GM21360 (cell line): ENCODE data around the gene SDK1.
"Not testable (repeated sequence)": the region's sequence is repeated elsewhere in the genome, so short reads cannot be mapped to it uniquely, and the experiment has no call there.

Experiments
- ATAC-seq: cut with Tn5 transposase; IDR thresholded peaks from one replicate; pipeline ENCODE4 v1.9.1; 2021; ENCODE audit warnings: mild to moderate bottlenecking, moderate library complexity; ENCODE audit not compliant: unreplicated experiment

The SDK1 gene

DNA sequence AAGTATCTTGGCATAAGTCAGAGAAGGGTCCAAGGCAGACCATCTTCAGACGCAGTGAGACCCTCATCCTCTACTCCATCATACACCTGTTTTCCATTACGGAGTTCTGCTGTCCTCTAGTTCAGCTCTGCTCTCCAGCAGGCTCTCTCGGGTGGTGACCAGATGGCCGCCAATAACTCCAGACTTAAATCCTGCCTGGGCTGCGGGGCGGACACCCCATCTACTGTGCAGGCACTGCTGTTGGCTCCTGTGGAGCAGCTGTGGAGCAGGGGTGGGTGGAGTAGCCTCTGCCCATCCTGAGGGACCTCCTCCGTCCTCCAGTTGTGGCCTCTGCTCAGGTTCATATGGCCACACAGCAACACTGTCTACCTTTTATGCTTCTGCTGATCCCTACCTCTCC, 608.1 kb downstream of the SDK1 start:
- no peak for ATAC-seq

DNA sequence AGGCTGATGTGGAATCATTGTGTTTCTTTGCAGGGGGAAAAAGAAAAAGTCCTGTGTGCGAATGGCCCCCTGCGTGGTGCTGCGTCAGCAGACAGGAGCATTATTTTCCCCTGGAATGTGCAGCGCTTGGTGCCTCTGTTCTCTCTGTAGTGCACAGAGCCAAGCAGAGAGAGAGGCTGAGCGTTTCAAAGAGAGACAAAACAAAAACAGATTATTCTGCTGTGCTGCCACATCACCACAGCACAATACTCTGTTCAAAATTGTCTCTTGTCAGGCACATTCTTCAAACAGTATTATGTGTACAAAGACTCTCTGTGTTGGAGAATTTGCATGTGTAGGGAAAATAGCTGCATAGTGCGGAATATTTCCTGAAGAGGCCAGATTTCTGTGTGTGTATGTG, 609.0 kb downstream of the SDK1 start:
- ATAC-seq: no peak

DNA sequence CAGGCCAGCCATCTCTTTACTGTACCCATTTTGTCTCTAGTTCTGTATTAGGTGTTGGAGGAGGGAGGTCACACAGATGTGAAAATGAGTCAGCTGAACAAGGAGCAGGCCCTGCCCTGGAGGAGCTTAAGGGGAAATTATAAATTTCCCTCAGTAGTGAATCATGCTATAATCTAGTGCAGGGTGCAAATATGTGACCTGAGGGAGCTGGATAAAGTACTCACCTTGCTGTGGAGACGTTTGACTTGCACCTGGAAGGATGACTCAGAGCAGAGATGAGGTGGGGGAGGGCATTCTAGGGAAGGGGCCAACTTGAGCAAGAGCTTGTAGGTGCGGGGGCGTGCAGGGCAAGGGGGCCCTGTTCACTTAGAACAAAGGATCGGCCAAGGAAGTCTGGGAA, 610.6 kb downstream of the SDK1 start:
- no peak for ATAC-seq

DNA sequence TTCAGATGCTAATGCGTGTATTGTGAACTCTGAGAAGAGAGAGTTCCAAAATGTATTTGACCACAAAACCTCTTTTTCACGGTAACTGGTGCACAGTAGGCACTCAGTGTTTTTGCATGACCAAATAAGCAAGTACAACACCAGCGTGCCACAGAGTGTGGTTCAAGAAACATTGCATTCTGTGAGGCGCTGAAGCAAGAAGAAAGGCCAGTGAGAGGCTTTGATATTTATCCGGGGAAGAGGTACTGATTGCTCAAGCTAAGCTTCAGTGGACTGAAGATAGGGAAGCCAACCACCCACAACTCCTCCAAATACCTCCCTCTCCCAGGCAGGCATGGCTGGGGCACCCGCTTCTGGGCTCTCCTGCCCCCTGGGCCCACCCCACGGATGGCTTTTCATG, 611.2 kb downstream of the SDK1 start:
- ATAC-seq: no peak

DNA sequence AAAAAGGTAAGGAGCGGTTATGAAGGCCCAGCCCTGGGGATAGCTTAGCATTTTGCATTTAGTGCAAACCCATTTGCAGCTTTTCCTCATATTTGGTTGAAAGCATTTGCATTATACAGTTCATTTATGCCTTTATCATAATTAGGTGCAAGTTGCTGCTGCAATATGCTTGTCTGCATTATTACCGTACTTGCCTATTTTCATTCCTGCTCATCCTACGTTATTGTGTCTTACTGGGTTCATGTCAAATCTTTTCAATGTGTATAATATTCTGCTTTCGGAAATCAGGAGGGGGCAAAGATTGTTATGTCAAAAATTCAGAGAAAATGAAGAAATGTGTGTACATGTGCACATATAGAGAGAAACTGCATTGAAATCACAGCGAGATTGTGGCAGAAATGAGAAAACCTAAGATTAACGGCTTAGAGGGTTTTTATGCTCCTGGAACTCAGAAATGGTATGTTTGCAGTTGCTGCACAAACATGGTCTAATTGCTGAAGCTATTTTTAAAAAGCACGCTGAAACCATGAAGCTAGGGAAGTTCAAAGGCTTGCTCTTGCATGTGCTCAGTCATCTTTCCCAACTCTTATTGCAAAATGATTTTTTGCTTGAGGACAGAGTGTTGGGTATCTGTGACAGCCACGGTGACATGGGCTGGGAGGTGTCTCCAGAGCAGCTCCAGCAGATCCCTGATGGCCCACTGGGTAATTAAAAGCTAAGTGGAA, 613.2 kb downstream of the SDK1 start:
- ATAC-seq: no peak

DNA sequence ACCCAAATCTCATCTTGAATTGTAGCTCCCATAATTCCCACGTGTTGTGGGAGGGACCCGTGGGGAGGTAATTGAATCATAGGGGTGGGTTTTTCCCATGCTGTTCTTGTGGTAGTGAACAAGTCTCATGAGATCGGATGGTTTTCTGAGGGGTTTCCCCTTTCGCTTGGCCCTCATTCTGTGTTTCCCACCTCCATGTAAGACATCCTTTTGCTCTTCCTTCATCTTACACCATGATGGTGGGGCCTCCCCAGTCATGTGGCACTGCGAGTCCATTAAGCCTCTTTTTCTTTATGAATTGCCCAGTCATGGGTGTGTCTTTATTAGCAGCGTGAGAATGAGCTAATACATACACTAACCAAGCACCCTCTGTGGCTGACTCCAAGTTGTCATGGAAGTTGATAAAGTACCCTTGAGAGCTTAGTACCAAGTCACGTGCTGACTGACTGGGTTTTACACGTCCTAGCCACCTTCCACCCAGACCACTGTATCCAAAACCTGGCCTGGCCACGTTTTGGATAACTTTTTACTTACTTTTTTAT, 614.4 kb downstream of the SDK1 start:
- no peak for ATAC-seq

DNA sequence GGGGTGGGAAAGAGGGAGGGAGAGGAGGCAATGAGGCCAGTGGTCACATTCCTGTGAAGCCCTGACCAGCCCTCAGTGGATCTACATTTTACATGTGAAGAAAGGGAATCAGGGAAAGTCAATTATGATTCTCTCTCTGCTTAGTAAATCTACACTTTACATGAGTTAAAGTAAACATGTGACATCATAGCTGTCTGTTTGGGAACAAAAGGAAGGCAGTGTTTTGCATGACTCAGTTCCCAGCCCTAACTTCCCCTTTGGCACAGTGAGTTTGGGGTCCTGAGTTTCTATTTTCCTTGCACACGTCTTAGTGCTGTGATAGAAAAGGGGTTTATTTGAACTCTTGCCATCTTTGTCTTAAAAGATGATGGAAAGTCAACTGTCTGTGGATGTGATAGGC, 615.1 kb downstream of the SDK1 start:
- ATAC-seq: no peak

DNA sequence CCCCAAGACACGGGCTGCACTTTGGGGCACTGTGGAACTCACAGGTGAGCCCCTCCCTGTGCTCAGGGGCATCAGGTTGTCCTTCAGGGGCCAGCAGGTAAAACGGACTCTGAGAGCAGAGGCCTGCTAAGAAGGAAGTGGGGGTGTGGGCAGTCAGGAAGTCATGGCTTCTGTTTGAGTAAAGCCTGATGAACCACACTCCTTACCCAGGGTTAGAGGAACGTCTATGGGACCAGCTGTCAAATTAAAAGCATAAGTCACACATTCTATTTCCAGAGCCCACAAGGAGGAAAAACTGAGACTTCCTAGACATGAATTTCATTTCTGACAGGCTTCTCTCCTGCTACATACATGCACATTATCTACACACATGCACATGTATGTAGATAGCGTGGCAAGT, 616.4 kb downstream of the SDK1 start:
- ATAC-seq: no peak

DNA sequence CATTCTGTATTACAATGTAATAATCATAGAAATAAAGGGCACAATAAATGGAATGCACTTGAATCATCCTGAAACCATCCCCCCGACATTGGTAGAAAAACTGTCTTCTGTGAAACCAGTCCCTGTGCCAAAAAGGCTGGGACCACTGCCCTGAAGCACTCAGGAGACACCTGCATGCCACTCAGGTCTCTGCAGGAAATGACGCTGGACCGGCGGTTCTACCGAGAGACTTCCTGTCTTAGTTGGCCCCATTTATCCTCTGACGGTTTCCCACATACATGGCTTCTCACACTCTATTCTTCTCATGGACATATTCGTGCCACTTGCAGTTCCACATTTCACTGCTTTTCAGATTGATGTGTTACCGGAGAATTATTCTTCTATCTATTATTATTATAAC, 617.5 kb downstream of the SDK1 start:
- ATAC-seq: no peak

DNA sequence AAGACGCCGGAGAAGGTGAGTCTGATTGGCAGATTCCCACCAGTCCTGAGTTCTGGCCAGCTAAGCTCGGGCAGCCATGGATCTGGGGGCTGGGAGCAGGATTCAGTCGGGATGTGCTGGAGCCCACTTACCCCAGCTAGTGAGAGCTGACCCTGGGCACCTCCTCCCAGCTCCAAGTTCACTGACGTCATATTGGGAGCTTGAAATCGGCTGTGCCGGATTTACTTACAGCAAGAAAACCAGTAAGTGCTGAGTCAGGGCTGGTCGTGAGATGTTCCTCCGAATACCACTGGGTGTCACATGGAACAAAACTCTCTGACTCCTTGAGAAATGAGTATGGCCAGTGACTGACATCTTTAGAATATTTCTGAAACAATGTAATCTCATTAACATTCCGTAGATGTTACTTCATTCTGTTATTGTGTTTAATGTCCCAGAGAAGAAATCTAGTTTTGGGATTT, 621.2 kb downstream of the SDK1 start:
- ATAC-seq: no peak

DNA sequence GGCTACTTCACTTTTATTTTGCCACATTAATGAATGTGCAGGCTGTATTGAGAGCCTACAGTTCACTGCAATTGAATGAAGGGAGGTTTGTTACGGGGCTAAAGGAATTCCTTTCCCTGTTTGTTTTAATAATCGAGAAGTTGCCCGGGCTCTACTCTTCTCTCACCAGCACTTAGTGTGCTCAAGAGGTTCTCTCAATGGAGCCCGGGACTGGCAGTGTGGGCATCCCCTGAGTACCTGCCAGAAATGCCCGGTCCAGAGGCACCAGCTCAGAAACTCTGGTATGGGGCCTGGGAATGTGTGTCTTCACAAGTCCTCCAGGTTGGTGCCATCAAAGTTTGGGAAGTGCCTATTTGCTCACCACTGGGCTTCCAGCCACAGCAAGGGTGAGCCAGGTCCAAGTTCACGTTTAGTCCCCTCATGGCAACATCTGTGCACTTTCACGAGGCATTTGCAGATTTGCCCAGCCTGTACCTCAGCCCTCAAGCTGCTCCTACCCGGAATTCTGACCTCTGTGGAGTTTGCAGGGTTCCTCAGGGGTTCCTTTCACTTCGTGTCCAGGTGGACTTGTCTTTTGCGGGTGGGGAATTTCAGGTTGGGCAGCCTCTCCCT, 622.4 kb downstream of the SDK1 start:
- no peak for ATAC-seq

DNA sequence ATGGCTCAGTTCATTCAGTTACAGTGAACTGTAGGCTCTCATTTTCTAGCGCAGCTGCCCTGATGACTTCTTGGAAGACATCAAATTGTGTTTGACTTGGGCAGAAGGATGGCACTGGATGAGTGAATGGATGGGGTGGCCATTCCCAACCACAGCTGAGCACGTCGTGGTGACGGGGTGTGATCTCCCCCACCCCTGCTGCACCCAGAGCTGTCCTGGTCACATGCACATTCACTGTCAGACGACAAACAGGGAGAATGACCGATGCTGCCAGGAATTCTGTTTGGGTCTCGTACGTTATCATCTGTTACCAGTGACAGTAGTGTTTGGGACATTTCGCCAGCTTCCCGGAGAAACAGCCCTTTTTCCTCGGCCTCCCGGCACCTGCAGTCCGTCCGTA, 623.2 kb downstream of the SDK1 start:
- no peak for ATAC-seq

DNA sequence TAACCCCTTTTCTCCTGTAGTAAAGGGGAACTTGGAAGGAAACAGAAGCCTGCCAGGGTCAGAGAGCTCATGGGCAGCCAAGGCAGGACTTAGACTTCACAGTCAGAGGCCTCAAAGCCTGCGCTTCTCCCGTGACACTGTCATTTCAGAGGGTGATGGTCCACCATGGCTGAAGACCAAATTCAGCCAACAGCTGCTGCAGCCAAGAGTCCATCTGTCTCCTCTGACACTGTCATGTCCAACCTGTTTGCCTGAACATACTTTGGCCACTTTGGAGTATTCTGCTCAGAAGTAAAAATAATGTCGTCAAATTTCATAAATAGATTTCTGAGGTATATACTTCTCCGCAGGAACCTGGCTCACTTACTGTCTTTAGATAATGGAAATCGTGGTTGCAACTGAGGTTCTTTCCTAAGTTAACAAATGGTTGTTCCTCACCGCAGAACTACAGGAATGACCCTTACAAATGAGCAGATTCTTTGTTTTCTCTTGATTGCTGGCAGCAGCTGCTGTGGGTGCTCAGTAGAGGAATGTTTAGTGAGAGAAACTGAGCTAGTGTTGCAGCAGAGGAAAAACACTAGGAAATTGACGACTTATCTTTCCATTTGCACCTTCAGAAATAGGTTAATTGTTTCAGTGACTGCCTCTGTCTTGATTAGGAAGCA, 626.5 kb downstream of the SDK1 start:
- ATAC-seq: no peak

DNA sequence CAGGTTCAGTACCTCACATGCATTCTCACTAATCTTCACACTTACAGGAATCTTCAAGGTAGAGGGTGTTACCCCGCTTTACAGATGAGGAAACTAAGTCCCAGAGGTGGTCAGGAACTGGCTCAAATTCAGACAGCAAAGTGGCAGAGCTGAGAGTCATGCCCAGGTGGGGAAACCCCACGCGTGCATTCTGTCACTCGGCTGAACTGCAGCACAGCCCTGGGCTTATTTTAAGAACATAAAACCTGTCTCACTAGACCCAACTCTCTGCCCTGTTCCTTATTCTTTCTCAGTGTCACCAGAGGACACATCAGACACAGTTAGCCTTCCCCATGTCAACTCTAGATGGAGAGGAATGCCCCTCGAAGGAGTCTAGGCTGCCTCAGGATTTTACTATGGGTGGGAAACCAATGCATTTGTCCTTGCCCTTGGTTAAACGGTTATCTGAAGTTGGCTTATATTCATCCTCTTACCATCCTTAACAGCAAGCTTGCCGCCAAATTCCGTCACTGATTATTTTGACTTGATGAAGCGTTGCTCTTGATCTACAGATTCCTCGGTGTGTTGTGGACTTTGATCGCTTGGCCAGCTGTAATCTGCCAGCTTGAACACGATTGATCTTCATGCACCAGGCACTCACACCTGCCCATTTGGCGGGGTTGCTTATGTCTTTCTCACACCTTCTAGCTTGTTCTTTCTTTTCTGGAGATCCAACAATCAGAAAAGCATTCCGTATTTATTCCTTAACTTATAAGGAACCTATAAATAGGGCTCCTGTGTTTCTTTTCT, 627.9 kb downstream of the SDK1 start:
- no peak for ATAC-seq

DNA sequence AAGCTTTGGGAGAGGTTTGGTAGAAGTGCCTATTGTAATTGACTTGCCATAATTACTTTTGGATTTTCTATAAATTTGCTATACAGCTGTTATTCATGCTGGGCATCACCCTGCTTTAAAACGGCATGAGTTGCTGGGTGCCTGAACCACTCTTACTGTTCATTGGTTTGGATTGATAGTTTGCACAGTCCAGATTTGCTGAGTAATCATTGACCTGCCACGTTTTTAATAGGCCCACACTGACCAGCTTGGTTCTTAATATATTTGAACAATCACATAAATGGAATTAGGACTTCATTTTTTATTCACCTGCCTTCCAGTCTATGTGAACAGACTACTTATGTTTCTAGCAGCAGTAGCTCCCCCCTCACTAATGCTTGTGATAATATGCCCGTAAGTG, 630.8 kb downstream of the SDK1 start:
- ATAC-seq: no peak

DNA sequence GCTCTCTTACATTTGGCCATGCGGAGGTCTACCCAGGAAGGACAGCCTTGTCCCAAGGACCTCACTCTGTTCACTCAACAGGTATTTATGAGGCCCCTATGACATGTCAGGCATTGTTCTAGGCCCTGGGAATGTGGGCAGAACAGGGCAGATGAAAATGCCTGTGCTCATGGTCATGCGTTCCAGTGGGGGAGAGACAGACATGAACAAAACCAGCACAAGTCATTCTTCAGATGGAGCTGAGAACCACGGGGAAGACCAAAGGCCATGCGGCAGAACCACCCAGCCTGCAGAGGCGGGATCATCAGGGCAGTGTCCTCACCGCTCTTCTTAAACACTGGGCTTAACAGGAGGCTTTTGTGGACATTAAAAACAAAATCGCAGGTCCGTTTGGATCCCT, 636.1 kb downstream of the SDK1 start:
- ATAC-seq: no peak

DNA sequence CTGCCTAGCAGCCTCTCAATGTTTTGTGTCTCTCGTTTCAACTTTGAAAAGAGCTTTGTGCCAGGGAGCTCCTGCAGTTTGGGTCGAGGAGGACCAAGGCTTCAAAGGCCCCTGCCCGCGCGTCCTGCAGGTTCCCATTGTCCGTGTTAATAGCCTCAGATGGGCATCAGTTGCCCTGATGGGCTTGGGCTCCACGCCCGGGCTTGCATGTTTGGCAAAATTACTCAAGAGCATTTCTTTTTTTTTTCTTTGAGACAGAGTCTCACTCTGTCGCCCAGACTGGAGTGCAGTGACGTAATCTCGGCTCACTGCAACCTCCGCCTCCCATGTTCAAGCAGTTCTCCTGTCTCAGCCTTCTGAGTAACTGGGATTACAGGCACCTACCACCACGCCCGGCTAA, 636.6 kb downstream of the SDK1 start:
- no peak for ATAC-seq

DNA sequence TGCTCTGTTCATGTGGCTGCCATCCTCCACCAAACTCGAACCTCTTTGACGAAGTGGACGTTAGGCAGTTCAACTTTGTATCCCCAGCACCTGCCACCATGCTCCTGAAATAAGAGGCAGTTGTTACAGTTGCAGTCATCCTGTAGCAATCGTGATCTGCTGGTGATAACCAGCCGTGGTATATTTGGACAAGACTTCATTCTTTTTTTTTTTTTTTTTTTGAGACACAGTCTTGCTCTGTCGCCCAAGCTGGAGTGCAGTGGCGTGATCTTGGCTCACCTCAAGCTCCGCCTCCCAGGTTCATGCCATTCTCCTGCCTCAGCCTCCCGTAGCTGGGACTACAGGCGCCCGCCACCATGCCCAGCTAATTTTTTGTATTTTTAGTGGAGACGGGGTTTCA, 640.7 kb downstream of the SDK1 start:
- not testable (repeated sequence) for ATAC-seq

DNA sequence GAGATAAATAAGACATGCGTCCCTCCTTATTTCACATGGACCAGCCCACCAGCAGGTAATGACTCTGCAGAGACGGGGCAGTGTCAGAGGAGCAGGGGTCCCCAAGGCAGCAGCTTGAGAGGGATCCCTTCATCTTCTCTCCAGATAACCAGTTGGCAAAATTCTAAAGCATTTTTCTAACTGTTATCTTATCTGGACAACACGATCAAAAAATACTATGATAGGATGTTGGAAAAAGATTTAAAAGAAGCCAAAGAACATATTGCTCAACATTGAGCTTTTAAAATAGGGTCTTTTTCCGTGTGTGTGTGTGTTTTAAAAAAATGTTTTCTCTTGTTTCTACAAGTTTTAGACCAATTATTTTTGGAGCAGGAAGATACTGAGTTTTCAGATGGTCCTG, 641.2 kb downstream of the SDK1 start:
- no peak for ATAC-seq

DNA sequence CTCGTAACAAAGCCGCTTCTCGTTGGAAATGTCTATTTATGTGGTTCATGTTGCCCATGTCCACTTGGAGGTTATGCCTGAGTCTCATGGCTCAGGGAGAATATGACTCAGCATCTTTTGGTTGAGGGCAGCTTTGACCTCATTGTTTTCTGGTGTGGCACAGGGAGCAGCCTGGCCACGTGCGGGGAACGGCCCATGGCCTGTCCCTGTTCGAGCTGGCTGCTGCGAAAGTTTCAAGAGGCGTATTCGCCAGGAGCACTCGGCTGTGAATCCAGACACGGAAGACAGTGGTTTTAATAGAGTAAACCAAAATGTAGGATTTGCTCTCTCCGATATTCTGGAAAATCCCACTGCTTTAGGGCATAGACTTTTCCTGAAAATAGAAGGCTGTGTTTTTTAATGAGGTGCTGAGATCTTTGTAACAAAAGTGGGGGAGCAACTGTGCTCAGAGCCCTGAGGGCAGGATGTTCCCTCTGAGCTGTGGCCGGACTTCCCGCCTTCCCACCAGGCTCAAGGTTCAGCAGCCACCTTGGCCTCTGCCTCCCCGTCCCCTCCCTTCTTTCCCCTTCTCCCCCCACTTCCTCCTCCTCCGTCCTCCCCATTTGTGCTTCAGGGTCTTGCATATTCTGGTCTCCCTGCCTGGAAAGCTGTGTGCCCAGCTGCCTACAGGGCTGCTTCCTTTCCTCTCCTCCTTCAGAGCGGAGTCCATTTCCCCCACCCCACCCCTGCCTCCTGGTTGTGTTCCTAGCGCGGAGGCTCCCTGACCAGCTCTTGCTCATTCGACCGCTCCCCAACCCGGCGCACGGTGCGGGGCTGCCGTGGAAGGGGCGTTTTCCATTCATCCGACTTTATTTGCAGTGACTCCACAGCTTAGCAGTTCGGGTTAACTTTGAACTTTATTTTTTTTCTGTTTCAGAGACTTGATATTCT, 642.0 kb downstream of the SDK1 start:
- ATAC-seq: no peak
